GM12878 (cell line): ENCODE measurements around the gene ZIC1. TPM values are rescaled to one million over a fixed set of nuclear protein-coding genes. Genes with fewer than 3 reads are reported as not detected.

Source experiments
- ATAC-seq: fragments of 200-7000 bp; cut with Tn5 transposase; 3 replicates; pipeline ENCODE4 v1.9.1; 2020; ENCODE audit warnings: mild to moderate bottlenecking, moderate library complexity
- BruUV-seq: library from RNA; stranded (reverse); fragments of 400-500 nt; replicated peaks from 2 replicates; lab custom pipeline; 2021; lab: Mats Ljungman, UMichigan
- CTCF ChIA-PET: fragments of 300-600 bp; sonication (Branson Sonifier 250); formaldehyde crosslinking; extraction: SDS; loops from one replicate; lab custom pipeline; 2021; ENCODE audit warnings: inconsistent platforms; lab: Yijun Ruan, JAX
- POLR2A ChIA-PET: fragments of 350-600 bp; formaldehyde crosslinking; extraction: SDS; loops from one replicate; lab custom pipeline; 2021; ENCODE audit warnings: inconsistent platforms; lab: Charles Lee
- RAD21 ChIA-PET: fragments of 300-600 bp; sonication (Branson Sonifier 250); formaldehyde crosslinking; loops from one replicate; lab custom pipeline; 2023; ENCODE audit warnings: antibody characterized with exemption; ENCODE audit not compliant: unreplicated experiment; lab: Charles Lee
- SMC1A ChIA-PET: fragments of 300-600 bp; sonication (Branson Sonifier 250); formaldehyde crosslinking; loops from one replicate; lab custom pipeline; 2023; ENCODE audit not compliant: unreplicated experiment, uncharacterized antibody; lab: Charles Lee
- DNase-seq: peaks from one replicate; pipeline ENCODE4 v3.0.0-alpha.2; 2011; ENCODE audit warnings: low read depth, low spot score
- FAIRE-seq: peaks from 3 replicates; lab custom pipeline; 2011; peaks lifted over from hg19 to GRCh38; lab: Jason Lieb, UNC
- H2AFZ ChIP-seq: 2 replicates; pipeline ENCODE4 v1.6.0; 2011; ENCODE audit warnings: low read depth, low read length, control low read depth; ENCODE audit not compliant: control insufficient read depth
- H3K27ac ChIP-seq: 2 replicates; pipeline ENCODE4 v1.5.1; 2011; ENCODE audit warnings: control low read depth; ENCODE audit not compliant: control insufficient read depth, insufficient read depth
- H3K27me3 ChIP-seq, 2 experiments: replicated peaks in 1 of 2; 2 replicates each; pipeline versions ENCODE4 v1.6.0 to v1.6.1; 2011; ENCODE audit warnings: low read length in 1 of 2; ENCODE audit not compliant: control insufficient read depth in 2 of 2, insufficient read depth in 2 of 2
- H3K36me3 ChIP-seq, 2 experiments: 2 replicates each; pipeline ENCODE4 v1.5.1; 2011; ENCODE audit warnings: low read length in 1 of 2; ENCODE audit not compliant: control insufficient read depth in 2 of 2, insufficient read depth in 2 of 2
- H3K4me1 ChIP-seq: 2 replicates; pipeline ENCODE4 v1.6.1; 2011; ENCODE audit warnings: mild to moderate bottlenecking, low read length, moderate library complexity, mixed read lengths; ENCODE audit not compliant: control insufficient read depth, insufficient read depth
- H3K4me2 ChIP-seq: 2 replicates; pipeline ENCODE4 v1.6.0; 2011; ENCODE audit warnings: control low read depth; ENCODE audit not compliant: control insufficient read depth, insufficient read depth
- H3K4me3 ChIP-seq: fragments of 200-600 bp; sonication (generic); 2 replicates; pipeline ENCODE4 v1.5.1; 2016
- H3K79me2 ChIP-seq: 2 replicates; pipeline ENCODE4 v1.6.0; 2011; ENCODE audit warnings: low read length; ENCODE audit not compliant: control insufficient read depth, insufficient read depth
- H3K9ac ChIP-seq: 2 replicates; pipeline ENCODE4 v1.8.0; 2011; ENCODE audit warnings: low read length, control low read depth, mixed read lengths; ENCODE audit not compliant: control insufficient read depth, insufficient read depth
- H3K9me3 ChIP-seq: replicated peaks from 3 replicates; pipeline ENCODE4 v1.5.1; 2011; ENCODE audit warnings: mild to moderate bottlenecking, low read length; ENCODE audit not compliant: control insufficient read depth, insufficient read depth
- H4K20me1 ChIP-seq: 2 replicates; pipeline ENCODE4 v1.6.0; 2011; ENCODE audit not compliant: control insufficient read depth, insufficient read depth
- BHLHE40 ChIP-seq, 2 experiments: fragments of 450-650 bp in 1 of 2; IDR thresholded peaks; 2 replicates each; pipeline ENCODE4 v1.6.1; 2011 to 2017; ENCODE audit warnings: low read depth in 2 of 2, borderline replicate concordance in 1 of 2, improper control_type of control experiment in 1 of 2, low read length in 1 of 2, mild to moderate bottlenecking in 1 of 2
- CBX3 ChIP-seq: fragments of 200-600 bp; sonication (generic); IDR thresholded peaks from 2 replicates; pipeline ENCODE4 v1.6.1; 2016; ENCODE audit warnings: low read depth, borderline replicate concordance
- FOXM1 ChIP-seq: IDR thresholded peaks from 2 replicates; pipeline ENCODE4 v1.6.1; 2012; ENCODE audit warnings: low read depth, mild to moderate bottlenecking, inconsistent platforms, low read length, moderate library complexity
- JUND ChIP-seq: IDR thresholded peaks from 2 replicates; pipeline ENCODE4 v1.6.1; 2012; ENCODE audit warnings: low read depth, mild to moderate bottlenecking, low read length, improper control_type of control experiment, moderate library complexity
- KAT2A ChIP-seq: conservative IDR thresholded peaks from 2 replicates; pipeline ENCODE4 v1.6.1; 2011; ENCODE audit warnings: low read depth, low read length; ENCODE audit not compliant: control insufficient read depth
- NR2C1 ChIP-seq: fragments of 450-650 bp; IDR thresholded peaks from 2 replicates; pipeline ENCODE4 v1.6.1; 2017; ENCODE audit warnings: antibody characterized with exemption, mild to moderate bottlenecking, moderate library complexity
- RAD21 ChIP-seq: IDR thresholded peaks from 2 replicates; pipeline ENCODE4 v1.6.1; 2011; ENCODE audit warnings: mild to moderate bottlenecking, low read depth, low read length, moderate library complexity; ENCODE audit not compliant: insufficient read depth
- RAD51 ChIP-seq: fragments of 450-650 bp; IDR thresholded peaks from 2 replicates; pipeline ENCODE4 v1.6.1; 2016; ENCODE audit warnings: moderate library complexity, mild to moderate bottlenecking, inconsistent platforms
- REST ChIP-seq: IDR thresholded peaks from 2 replicates; pipeline ENCODE4 v1.6.1; 2012; ENCODE audit warnings: mild to moderate bottlenecking, low read depth, low read length
- RFX5 ChIP-seq: IDR thresholded peaks from 2 replicates; pipeline ENCODE4 v1.6.1; 2011; ENCODE audit warnings: low read depth, low read length, improper control_type of control experiment
- WRNIP1 ChIP-seq: IDR thresholded peaks from 2 replicates; pipeline ENCODE4 v1.6.1; 2011; ENCODE audit warnings: low read depth, low read length, improper control_type of control experiment, borderline replicate concordance
- ZSCAN29 ChIP-seq: fragments of 450-650 bp; IDR thresholded peaks from 2 replicates; pipeline ENCODE4 v1.6.1; 2017; ENCODE audit warnings: mild to moderate bottlenecking, moderate library complexity
- ZZZ3 ChIP-seq: IDR thresholded peaks from 2 replicates; pipeline ENCODE4 v1.6.1; 2011; ENCODE audit warnings: low read depth; ENCODE audit not compliant: control insufficient read depth, insufficient read length
- WGBS: methylation state at CpG from one replicate; pipeline ENCODE4 v1.1.6; 2016; ENCODE audit warnings: low lambda C conversion rate; ENCODE audit not compliant: insufficient replicate concordance, insufficient coverage; ENCODE audit errors: missing lambda C conversion rate; 5-methylcytosine and 5-hydroxymethylcytosine counted together
- in situ Hi-C: fragments of 300-500 bp; cut with MboI; formaldehyde crosslinking; loops from 9 replicates; pipeline ENCODE4 v1.14.3; 2018; ENCODE audit warnings: mixed read lengths
- intact Hi-C: fragments of 100-400 bp; cut with micrococcal nuclease; formaldehyde crosslinking; loops from one replicate; pipeline ENCODE4 v1.14.2; 2022; ENCODE audit not compliant: unreplicated experiment
- polyA plus RNA-seq, 11 experiments: library from polyadenylated mRNA; depleted of rRNA in 4 of 11; unstranded in 6 of 11; stranded (reverse) in 5 of 11; fragments of >200 nt; fragmentation: Nextera tagmentation in 4 of 11; fragmentation: Illumina TruSeq in 1 of 11; extraction: Ambion mirVana in 4 of 11; extraction: Trizol in 1 of 11; gene quantifications; 1 replicate in 1 of 11; 2 replicates in 10 of 11; pipeline versions ENCODE4 v1.2.1 to v1.2.3, GENCODE V29; 2011 to 2016; ENCODE audit warnings: inconsistent platforms in 2 of 11, missing spikeins in 2 of 11, low read depth in 1 of 11
- total RNA-seq, 4 experiments: library from RNA; depleted of rRNA in 3 of 4; stranded (reverse); fragments of >200 nt in 3 of 4; fragmentation: Illumina TruSeq in 1 of 4; extraction: Trizol in 1 of 4; gene quantifications; 2 replicates each; pipeline versions ENCODE4 v1.2.1 to v1.2.3, GENCODE V29; 2013 to 2021
- TF ChIP-seq, protein P1 (sequence below): fragments of 450-650 bp; IDR thresholded peaks from 2 replicates; pipeline ENCODE4 v1.6.1; 2014; ENCODE audit warnings: mild to moderate bottlenecking
- TF ChIP-seq, protein P2 (sequence below): fragments of 450-650 bp; IDR thresholded peaks from 2 replicates; pipeline ENCODE4 v1.6.1; 2018; ENCODE audit warnings: mild to moderate bottlenecking, low read depth, moderate library complexity; ENCODE audit not compliant: partially characterized antibody

Gene ZIC1
- total and polyA plus RNA-seq, 10 of the 15 experiments (the other 5 are each of a cell fraction or from before 2014, with no cell fraction given) = not detected

DNA sequence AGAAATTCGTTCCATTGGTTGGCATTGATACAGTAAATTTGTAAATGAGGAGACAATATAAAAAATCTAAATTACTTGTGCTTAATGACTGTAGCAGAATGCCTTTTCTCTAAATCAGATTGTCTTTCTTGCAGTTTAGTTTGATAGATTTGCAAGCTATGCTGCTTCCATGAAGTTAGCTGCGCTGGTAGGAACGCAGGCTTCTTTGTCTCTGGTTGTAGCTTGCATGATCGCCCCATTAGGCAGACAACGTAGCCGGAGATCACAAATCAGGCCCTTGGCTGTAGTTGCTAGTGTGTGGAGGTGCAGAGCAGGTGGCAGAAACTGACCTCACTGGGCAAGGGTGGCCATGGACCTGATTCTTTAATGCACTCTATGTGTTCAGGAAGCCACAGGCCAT, 6.1 kb downstream of the ZIC1 start:
- no peak overlapping the region for H3K4me3 ChIP-seq
- CTCF ChIA-PET = interaction anchor here (1.4 to 2.5 kb wide), 2 partner anchors 10 to 21 kb away, joined by 3 to 6 read pairs; no protein-coding TSS in a partner anchor
- POLR2A ChIA-PET = no interaction called here
- 20% methylated on average over 6 of the region's 6 CpGs for WGBS
- TF ChIP-seq FOXM1 (no peak), REST (no peak), JUND (no peak), RFX5 (no peak), KAT2A (no peak), RAD51 (no peak), WRNIP1 (no peak), RAD21 (no peak), ZZZ3 (no peak), BHLHE40 (IDR thresholded peaks at IDR 0.05; ENCODE audit: borderline replicate concordance in 1 of 2, low read depth in 2 of 2, low read length in 1 of 2) (no peak), CBX3 (no peak), ZSCAN29 (no peak), NR2C1 (no peak)
- TF ChIP-seq, protein P1, sequence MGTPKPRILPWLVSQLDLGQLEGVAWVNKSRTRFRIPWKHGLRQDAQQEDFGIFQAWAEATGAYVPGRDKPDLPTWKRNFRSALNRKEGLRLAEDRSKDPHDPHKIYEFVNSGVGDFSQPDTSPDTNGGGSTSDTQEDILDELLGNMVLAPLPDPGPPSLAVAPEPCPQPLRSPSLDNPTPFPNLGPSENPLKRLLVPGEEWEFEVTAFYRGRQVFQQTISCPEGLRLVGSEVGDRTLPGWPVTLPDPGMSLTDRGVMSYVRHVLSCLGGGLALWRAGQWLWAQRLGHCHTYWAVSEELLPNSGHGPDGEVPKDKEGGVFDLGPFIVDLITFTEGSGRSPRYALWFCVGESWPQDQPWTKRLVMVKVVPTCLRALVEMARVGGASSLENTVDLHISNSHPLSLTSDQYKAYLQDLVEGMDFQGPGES = no peak
- TF ChIP-seq, protein P2, sequence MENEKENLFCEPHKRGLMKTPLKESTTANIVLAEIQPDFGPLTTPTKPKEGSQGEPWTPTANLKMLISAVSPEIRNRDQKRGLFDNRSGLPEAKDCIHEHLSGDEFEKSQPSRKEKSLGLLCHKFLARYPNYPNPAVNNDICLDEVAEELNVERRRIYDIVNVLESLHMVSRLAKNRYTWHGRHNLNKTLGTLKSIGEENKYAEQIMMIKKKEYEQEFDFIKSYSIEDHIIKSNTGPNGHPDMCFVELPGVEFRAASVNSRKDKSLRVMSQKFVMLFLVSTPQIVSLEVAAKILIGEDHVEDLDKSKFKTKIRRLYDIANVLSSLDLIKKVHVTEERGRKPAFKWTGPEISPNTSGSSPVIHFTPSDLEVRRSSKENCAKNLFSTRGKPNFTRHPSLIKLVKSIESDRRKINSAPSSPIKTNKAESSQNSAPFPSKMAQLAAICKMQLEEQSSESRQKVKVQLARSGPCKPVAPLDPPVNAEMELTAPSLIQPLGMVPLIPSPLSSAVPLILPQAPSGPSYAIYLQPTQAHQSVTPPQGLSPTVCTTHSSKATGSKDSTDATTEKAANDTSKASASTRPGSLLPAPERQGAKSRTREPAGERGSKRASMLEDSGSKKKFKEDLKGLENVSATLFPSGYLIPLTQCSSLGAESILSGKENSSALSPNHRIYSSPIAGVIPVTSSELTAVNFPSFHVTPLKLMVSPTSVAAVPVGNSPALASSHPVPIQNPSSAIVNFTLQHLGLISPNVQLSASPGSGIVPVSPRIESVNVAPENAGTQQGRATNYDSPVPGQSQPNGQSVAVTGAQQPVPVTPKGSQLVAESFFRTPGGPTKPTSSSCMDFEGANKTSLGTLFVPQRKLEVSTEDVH = no peak
- H3K27me3 ChIP-seq = peaks cover 11 to 23% of the 10 kb centered on the region in 2 experiments
- H3K27ac ChIP-seq = no peak overlapping the region
- FAIRE-seq = no peak
- no peak for ATAC-seq
- no peak overlapping the region for H3K4me2 ChIP-seq
- SMC1A ChIA-PET = no interaction called here
- in situ Hi-C loops = no loop called here
- no peak overlapping the region for H2AFZ ChIP-seq
- H3K9me3 ChIP-seq = no peaks in the 10 kb centered on the region; the same call in 2 of the 3 replicates
- no peaks in the 10 kb centered on the region for H3K79me2 ChIP-seq
- H3K4me1 ChIP-seq = no peaks in the 10 kb centered on the region
- DNase-seq = no peak
- RAD21 ChIA-PET = no interaction called here
- H3K36me3 ChIP-seq = no peaks in the 10 kb centered on the region
- H4K20me1 ChIP-seq = no peaks in the 10 kb centered on the region
- BruUV-seq = no TSS peak
- H3K9ac ChIP-seq = no peak overlapping the region
- intact Hi-C loops = no loop called here
